Measurements from ENCODE around the gene LMO1.

DNA sequence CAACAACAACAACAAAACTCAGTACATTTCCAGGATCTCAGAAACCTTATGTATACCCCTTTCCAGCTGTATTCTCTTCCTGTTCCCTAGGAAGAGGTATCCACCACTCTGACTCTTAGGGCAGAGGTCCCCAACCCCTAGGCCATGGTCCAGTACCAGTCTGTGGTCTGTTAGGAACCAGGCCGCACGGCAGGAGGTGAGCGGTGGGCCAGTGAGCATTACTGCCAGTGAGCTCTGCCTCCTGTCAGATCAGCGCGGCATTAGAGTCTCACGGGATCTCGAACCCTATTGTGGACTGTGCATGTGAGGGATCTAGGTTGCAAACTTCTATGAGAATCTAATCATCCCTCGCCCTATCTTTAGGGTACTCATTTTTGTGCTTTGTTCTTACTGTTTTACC, 43.9 kb upstream of the LMO1 start:
- TF ChIP-seq, protein P1, sequence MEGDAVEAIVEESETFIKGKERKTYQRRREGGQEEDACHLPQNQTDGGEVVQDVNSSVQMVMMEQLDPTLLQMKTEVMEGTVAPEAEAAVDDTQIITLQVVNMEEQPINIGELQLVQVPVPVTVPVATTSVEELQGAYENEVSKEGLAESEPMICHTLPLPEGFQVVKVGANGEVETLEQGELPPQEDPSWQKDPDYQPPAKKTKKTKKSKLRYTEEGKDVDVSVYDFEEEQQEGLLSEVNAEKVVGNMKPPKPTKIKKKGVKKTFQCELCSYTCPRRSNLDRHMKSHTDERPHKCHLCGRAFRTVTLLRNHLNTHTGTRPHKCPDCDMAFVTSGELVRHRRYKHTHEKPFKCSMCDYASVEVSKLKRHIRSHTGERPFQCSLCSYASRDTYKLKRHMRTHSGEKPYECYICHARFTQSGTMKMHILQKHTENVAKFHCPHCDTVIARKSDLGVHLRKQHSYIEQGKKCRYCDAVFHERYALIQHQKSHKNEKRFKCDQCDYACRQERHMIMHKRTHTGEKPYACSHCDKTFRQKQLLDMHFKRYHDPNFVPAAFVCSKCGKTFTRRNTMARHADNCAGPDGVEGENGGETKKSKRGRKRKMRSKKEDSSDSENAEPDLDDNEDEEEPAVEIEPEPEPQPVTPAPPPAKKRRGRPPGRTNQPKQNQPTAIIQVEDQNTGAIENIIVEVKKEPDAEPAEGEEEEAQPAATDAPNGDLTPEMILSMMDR (IDR thresholded peaks at IDR 0.05), result no peak
- TF ChIP-seq POLR2A (IDR thresholded peaks at IDR 0.05), result no peak
